Lower lobe of right lung (tissue), 2 donors: Measurements from ENCODE around the gene PCBP4. TPM values are rescaled to one million over a fixed set of nuclear protein-coding genes. Genes with fewer than 3 reads are reported as not detected.

ENCODE experiments used
- ATAC-seq, 2 donors: fragments of 200-7000 bp; cut with Tn5 transposase; one replicate each; pipeline ENCODE4 v1.9.1; 2020 to 2022; ENCODE audit warnings: mild to moderate bottlenecking in 2 of 2, moderate library complexity in 2 of 2
- DNase-seq: peaks from one replicate; pipeline ENCODE4 v3.0.0-alpha.2; 2020
- H3K27ac ChIP-seq: fragments of 200-600 bp; one replicate; pipeline ENCODE4 v1.8.0; 2022
- H3K27me3 ChIP-seq: fragments of 200-600 bp; one replicate; pipeline ENCODE4 v1.8.0; 2022; ENCODE audit warnings: low read depth
- H3K36me3 ChIP-seq: fragments of 200-600 bp; one replicate; pipeline ENCODE4 v1.8.0; 2022; ENCODE audit warnings: mild to moderate bottlenecking
- H3K4me1 ChIP-seq: fragments of 200-600 bp; one replicate; pipeline ENCODE4 v1.8.0; 2022
- H3K4me3 ChIP-seq: fragments of 200-600 bp; one replicate; pipeline ENCODE4 v1.8.0; 2022; ENCODE audit warnings: mild to moderate bottlenecking
- H3K9me3 ChIP-seq: fragments of 200-600 bp; one replicate; pipeline ENCODE4 v1.8.0; 2022
- CTCF ChIP-seq: fragments of 200-600 bp; IDR thresholded peaks from one replicate; pipeline ENCODE4 v1.8.0; 2022; ENCODE audit warnings: antibody characterized with exemption, mild to moderate bottlenecking
- intact Hi-C: fragments of 100-400 bp; cut with DNase I; formaldehyde crosslinking; loops from one replicate; pipeline ENCODE4 v1.11.0; 2022
- total RNA-seq: library from RNA; stranded (reverse); fragmentation: NEBNext Ultra II Directional; extraction: Animal tissue kit (Norgen Biotek cat#: 25700); gene quantifications from one replicate; pipeline ENCODE4 v1.2.1, GENCODE V29; 2021
- donor health status: DM: no; HTN: yes; CAD: no; lungs with severe emphysema.

Gene PCBP4
- total RNA-seq, 1 donor from 2014 or later, result 24.6 TPM

DNA sequence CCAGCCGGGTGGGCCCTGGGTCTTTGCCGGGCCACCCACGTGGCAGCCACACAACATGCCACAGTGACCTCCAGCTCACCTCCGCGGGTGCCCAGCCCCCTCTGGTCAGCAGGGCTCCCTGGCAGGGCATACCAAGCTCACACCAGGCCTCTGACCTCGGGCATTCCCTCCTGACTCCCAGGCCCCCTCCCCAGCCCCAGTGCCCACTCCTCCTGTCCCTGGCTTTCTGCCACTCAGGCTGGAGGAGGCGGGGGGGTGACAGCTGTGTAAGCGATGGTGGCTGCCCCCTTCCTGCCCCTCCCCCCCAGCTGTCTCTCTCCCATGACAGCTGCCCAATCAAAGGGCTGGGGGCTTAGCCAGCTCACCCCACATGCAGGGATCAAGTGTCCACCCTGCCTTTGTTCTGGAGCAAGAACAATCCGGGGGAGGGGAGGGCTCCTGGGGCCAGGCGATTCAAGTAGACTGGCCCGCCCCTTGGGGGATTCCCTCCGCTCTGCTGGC is 3.3 kb downstream of the PCBP4 start:
- no peak for ATAC-seq
- H3K4me1 ChIP-seq, result peaks cover 22% of the 10 kb centered on the region

DNA sequence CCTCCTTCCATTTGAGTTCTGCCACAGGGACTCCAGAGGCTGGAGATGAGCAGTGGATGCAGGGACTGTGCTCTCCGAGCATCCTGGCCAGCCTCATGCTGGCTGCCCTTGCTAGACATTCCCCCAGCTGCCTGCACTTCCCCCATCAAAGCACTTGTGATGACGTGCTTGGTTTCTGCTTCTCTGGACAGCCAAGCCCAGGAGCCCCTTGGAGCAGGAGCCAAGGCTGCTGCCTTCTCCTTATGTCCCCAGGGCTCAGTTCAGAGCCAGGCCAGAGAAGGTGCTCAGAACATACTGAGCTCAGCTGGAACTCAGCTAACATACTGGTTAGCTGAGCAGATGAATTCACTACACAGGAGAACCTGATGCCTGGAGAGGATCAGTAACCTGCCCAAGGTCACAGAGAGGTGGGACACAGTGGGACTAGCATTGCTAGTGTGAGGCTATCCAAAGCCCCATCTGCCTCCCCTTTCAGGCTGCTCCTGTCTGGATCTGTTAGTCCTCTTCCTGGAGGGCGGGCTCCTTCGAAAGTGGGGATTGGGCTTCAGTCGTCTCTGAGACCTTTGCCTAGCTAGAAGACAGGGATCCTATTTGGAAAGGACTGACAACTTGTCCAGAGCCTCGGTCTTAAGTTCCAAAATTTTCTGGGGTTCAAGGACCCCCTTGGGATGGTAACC is 4.3 kb downstream of the PCBP4 start:
- Histone ChIP-seq H3K27ac (no peak overlapping the region), H3K4me3 (no peak overlapping the region), H3K4me1 (peaks cover 15% of the 10 kb centered on the region), H3K9me3 (no peaks in the 10 kb centered on the region), H3K36me3 (peaks cover 5% of the 10 kb centered on the region), H3K27me3 (no peaks in the 10 kb centered on the region)
- no peak for ATAC-seq
- intact Hi-C loops, result no loop called here
- no peak for TF ChIP-seq CTCF
- no peak for DNase-seq

More for the DNA sequence above, 3.3 kb downstream of the PCBP4 start:
- Histone ChIP-seq H3K9me3 (no peaks in the 10 kb centered on the region), H3K4me3 (no peak overlapping the region), H3K27me3 (no peaks in the 10 kb centered on the region), H3K27ac (no peak overlapping the region), H3K36me3 (peaks cover 5% of the 10 kb centered on the region)
- intact Hi-C loops, result no loop called here
- no peak for TF ChIP-seq CTCF
- no peak for DNase-seq

- Histone ChIP-seq H3K4me3 (no peak overlapping the region), H3K36me3 (peaks cover 10% of the 10 kb centered on the region), H3K27ac (no peak overlapping the region), H3K4me1 (peaks cover 14% of the 10 kb centered on the region), H3K27me3 (no peaks in the 10 kb centered on the region), H3K9me3 (no peaks in the 10 kb centered on the region)
- TF ChIP-seq CTCF, result no peak
- no peak for DNase-seq
- intact Hi-C loops, result no loop called here
- ATAC-seq, result no peak
These were observed 5.4 kb downstream of the PCBP4 start for GRCh38 chr3:51961602-51962569.

DNA sequence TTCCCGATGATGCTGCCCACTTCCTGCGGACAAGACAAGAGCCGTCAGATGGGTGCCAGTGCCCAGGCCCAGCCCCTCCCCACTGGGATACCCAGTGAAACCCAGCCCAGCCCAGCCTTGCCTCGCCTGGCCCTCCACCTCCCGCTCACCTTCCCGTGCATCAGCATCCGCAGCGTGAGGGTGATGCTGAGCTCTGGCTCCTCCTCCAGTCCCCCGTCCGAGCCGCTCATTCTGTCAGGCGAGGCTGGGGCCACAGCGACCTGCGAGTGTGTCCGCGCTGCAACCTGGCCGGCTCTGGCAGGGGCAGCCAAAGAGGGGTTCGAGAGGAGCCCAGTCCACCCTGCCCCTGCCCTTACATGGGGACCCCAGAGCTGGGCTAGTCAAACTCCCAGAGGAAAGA is 6.2 kb downstream of the PCBP4 start:
- no peak for ATAC-seq
- no peak for DNase-seq
- no peaks in the 10 kb centered on the region for H3K9me3 ChIP-seq
- no peak overlapping the region for H3K4me3 ChIP-seq
- TF ChIP-seq CTCF, result no peak
- peaks cover 14% of the 10 kb centered on the region for H3K4me1 ChIP-seq
- H3K27ac ChIP-seq, result no peak overlapping the region
- intact Hi-C loops, result no loop called here
- H3K27me3 ChIP-seq, result peaks cover 6% of the 10 kb centered on the region
- peaks cover 10% of the 10 kb centered on the region for H3K36me3 ChIP-seq

DNA sequence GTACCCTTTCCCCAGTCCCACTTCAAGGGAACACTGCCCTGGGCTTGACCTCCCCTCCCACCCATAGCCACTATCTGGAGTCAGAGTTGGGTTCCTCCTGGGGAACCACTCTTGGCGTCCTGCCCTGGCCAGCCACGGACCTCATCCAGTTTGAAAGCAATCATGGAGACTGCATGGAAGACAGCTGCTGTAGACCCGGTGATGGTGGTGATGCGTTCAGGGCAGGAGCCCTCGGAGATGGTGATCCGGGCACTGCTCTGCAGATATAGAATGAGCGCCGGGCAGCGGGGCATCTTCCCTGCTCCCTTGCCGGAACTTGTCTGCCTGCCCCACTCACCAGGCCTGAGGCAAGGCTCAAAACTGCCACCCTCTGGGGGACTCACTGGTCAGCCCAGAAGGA is 6.9 kb downstream of the PCBP4 start:
- DNase-seq, result no peak

More for the DNA sequence above, 6.9 kb downstream of the PCBP4 start:
- H3K36me3 ChIP-seq, result peaks cover 10% of the 10 kb centered on the region
- no peak for ATAC-seq
- intact Hi-C loops, result no loop called here
- H3K9me3 ChIP-seq, result no peaks in the 10 kb centered on the region
- no peak overlapping the region for H3K4me3 ChIP-seq
- TF ChIP-seq CTCF, result no peak
- peaks cover 15% of the 10 kb centered on the region for H3K4me1 ChIP-seq
- no peak overlapping the region for H3K27ac ChIP-seq
- H3K27me3 ChIP-seq, result peaks cover 10% of the 10 kb centered on the region
